H9 (cell line): Measurements from ENCODE around the gene EPSTI1. TPM values are rescaled to one million over a fixed set of nuclear protein-coding genes. Genes with fewer than 3 reads are reported as not detected.

Experiments used
- DNase-seq: peaks from one replicate; pipeline ENCODE4 v3.0.0-alpha.2; 2017
- H2AFZ ChIP-seq: one replicate; pipeline ENCODE4 v1.6.1; 2013; ENCODE audit warnings: mild to moderate bottlenecking, low read length, control low read depth, moderate library complexity
- H2AK5ac ChIP-seq: 2 replicates; pipeline ENCODE4 v1.6.1; 2013; ENCODE audit warnings: low read length, control low read depth, mixed read lengths; ENCODE audit not compliant: insufficient read length
- H2BK120ac ChIP-seq: one replicate; pipeline ENCODE4 v1.6.1; 2013; ENCODE audit warnings: low read depth, mild to moderate bottlenecking, low read length, control low read depth, inconsistent platforms; ENCODE audit not compliant: poor library complexity, severe bottlenecking
- H2BK12ac ChIP-seq: 2 replicates; pipeline ENCODE4 v1.6.1; 2013; ENCODE audit warnings: low read length, control low read depth, mixed read lengths, low read depth; ENCODE audit not compliant: insufficient read length
- H2BK15ac ChIP-seq: 2 replicates; pipeline ENCODE4 v1.6.1; 2013; ENCODE audit warnings: low read depth, low read length, control low read depth
- H2BK20ac ChIP-seq: one replicate; pipeline ENCODE4 v1.6.1; 2013; ENCODE audit warnings: low read depth, mild to moderate bottlenecking, low read length, control low read depth, inconsistent platforms; ENCODE audit not compliant: poor library complexity, severe bottlenecking
- H2BK5ac ChIP-seq: 2 replicates; pipeline ENCODE4 v1.6.1; 2013; ENCODE audit warnings: low read length, control low read depth, mixed read lengths; ENCODE audit not compliant: insufficient read length
- H3K14ac ChIP-seq: 2 replicates; pipeline ENCODE4 v1.6.1; 2013; ENCODE audit warnings: low read length, control low read depth; ENCODE audit not compliant: insufficient read depth
- H3K18ac ChIP-seq: 2 replicates; pipeline ENCODE4 v1.6.1; 2013; ENCODE audit warnings: low read depth, mild to moderate bottlenecking, mixed read lengths, low read length, control low read depth; ENCODE audit not compliant: insufficient read length
- H3K23ac ChIP-seq: 2 replicates; pipeline ENCODE4 v1.6.1; 2013; ENCODE audit warnings: low read length, control low read depth, mixed read lengths, low read depth; ENCODE audit not compliant: insufficient read length
- H3K23me2 ChIP-seq: 2 replicates; pipeline ENCODE4 v1.6.1; 2013; ENCODE audit warnings: low read depth, mild to moderate bottlenecking, mixed read lengths, low read length, control low read depth; ENCODE audit not compliant: insufficient read length, poor library complexity, severe bottlenecking
- H3K27ac ChIP-seq: 2 replicates; pipeline ENCODE4 v1.5.1; 2013; ENCODE audit warnings: low read length, control low read depth, mixed read lengths, low read depth; ENCODE audit not compliant: insufficient read length
- H3K27me3 ChIP-seq: 2 replicates; pipeline ENCODE4 v1.6.1; 2013; ENCODE audit warnings: low read length, control low read depth, inconsistent platforms; ENCODE audit not compliant: insufficient read depth
- H3K4ac ChIP-seq: 2 replicates; pipeline ENCODE4 v1.6.1; 2013; ENCODE audit warnings: low read depth, mild to moderate bottlenecking, control low read depth, inconsistent platforms, low read length, moderate library complexity
- H3K4me1 ChIP-seq: 2 replicates; pipeline ENCODE4 v1.6.1; 2013; ENCODE audit warnings: low read length, control low read depth, inconsistent platforms; ENCODE audit not compliant: insufficient read depth
- H3K4me2 ChIP-seq: 2 replicates; pipeline ENCODE4 v1.6.1; 2013; ENCODE audit warnings: low read length, control low read depth, mixed read lengths; ENCODE audit not compliant: insufficient read length, insufficient read depth
- H3K56ac ChIP-seq: 2 replicates; pipeline ENCODE4 v1.6.1; 2013; ENCODE audit warnings: low read depth, mild to moderate bottlenecking, mixed read lengths, low read length, control low read depth; ENCODE audit not compliant: insufficient read length
- H3K79me1 ChIP-seq: 2 replicates; pipeline ENCODE4 v1.6.1; 2013; ENCODE audit warnings: low read depth, mild to moderate bottlenecking, moderate library complexity, low read length, control low read depth, inconsistent platforms; ENCODE audit not compliant: insufficient read depth, poor library complexity, severe bottlenecking
- H3K79me2 ChIP-seq: 2 replicates; pipeline ENCODE4 v1.6.1; 2013; ENCODE audit warnings: low read length, control low read depth, inconsistent platforms; ENCODE audit not compliant: insufficient read depth
- H3K9ac ChIP-seq: 2 replicates; pipeline ENCODE4 v1.6.1; 2013; ENCODE audit warnings: low read length, control low read depth, mixed read lengths; ENCODE audit not compliant: insufficient read length; ENCODE audit errors: extremely low read depth
- H3K9me3 ChIP-seq: one replicate; pipeline ENCODE4 v1.6.1; 2013; ENCODE audit warnings: low read depth, low read length, inconsistent platforms; ENCODE audit not compliant: control insufficient read depth
- H3T11ph ChIP-seq: one replicate; pipeline ENCODE4 v1.6.1; 2013; ENCODE audit warnings: mild to moderate bottlenecking, low read length, control low read depth, inconsistent platforms
- H4K20me1 ChIP-seq: one replicate; pipeline ENCODE4 v1.6.1; 2013; ENCODE audit not compliant: control insufficient read depth, insufficient read length, insufficient read depth
- H4K5ac ChIP-seq: 2 replicates; pipeline ENCODE4 v1.6.1; 2013; ENCODE audit warnings: low read depth, mild to moderate bottlenecking, mixed read lengths, low read length, control low read depth; ENCODE audit not compliant: insufficient read length
- H4K8ac ChIP-seq: replicated peaks from 2 replicates; pipeline ENCODE4 v1.6.1; 2013; ENCODE audit warnings: low read length, control low read depth, mixed read lengths, low read depth; ENCODE audit not compliant: insufficient read length
- H4K91ac ChIP-seq: 2 replicates; pipeline ENCODE4 v1.6.1; 2013; ENCODE audit warnings: low read depth, mild to moderate bottlenecking, moderate library complexity, mixed read lengths, low read length, control low read depth; ENCODE audit not compliant: insufficient read length
- H3K27ac Mint-ChIP-seq, 3 experiments: 2 replicates in 2 of 3; 3 replicates in 1 of 3; pipeline ENCODE4 v1.8.0; 2020 to 2021; ENCODE audit warnings: mixed read lengths in 3 of 3, mild to moderate bottlenecking in 1 of 3, moderate library complexity in 1 of 3
- H3K27me3 Mint-ChIP-seq: 2 replicates; pipeline ENCODE4 v1.8.0; 2021; ENCODE audit warnings: low read depth, mild to moderate bottlenecking, moderate library complexity, mixed read lengths
- H3K36me3 Mint-ChIP-seq, 3 experiments: 2 replicates in 2 of 3; 3 replicates in 1 of 3; pipeline ENCODE4 v1.8.0; 2020 to 2021; ENCODE audit warnings: low read depth in 3 of 3, mixed read lengths in 3 of 3; ENCODE audit not compliant: insufficient read depth in 1 of 3
- H3K4me1 Mint-ChIP-seq, 2 experiments: 2 replicates each; pipeline ENCODE4 v1.8.0; 2020; ENCODE audit warnings: mixed read lengths in 2 of 2
- H3K4me3 Mint-ChIP-seq, 2 experiments: 2 replicates in 1 of 2; 3 replicates in 1 of 2; pipeline ENCODE4 v1.8.0; 2020 to 2021; ENCODE audit warnings: mild to moderate bottlenecking in 2 of 2, mixed read lengths in 2 of 2, moderate library complexity in 1 of 2
- H3K9me3 Mint-ChIP-seq, 2 experiments: 2 replicates in 1 of 2; 3 replicates in 1 of 2; pipeline ENCODE4 v1.8.0; 2020; ENCODE audit warnings: mild to moderate bottlenecking in 2 of 2, mixed read lengths in 2 of 2, moderate library complexity in 1 of 2
- WGBS: extraction: QIAGEN DNeasy Blood & Tissue Kit; methylation state at CpG from one replicate; pipeline ENCODE4 v1.1.7; 2013; ENCODE audit warnings: missing lambda C conversion rate, low lambda C conversion rate, mixed read lengths; ENCODE audit not compliant: insufficient read length; ENCODE audit errors: extremely low coverage; 5-methylcytosine and 5-hydroxymethylcytosine counted together
- total RNA-seq: library from RNA; stranded (reverse); gene quantifications from 2 replicates; pipeline ENCODE4 v1.2.1, GENCODE V29; 2021
- TF ChIP-seq, protein P1 (sequence below): fragments of 200-600 bp; sonication (generic); conservative IDR thresholded peaks from 3 replicates; pipeline ENCODE4 v1.8.0; 2021; ENCODE audit warnings: antibody characterized with exemption, mild to moderate bottlenecking

Gene EPSTI1
- total RNA-seq, 1 experiment from 2014 or later, result 0.70 TPM

DNA sequence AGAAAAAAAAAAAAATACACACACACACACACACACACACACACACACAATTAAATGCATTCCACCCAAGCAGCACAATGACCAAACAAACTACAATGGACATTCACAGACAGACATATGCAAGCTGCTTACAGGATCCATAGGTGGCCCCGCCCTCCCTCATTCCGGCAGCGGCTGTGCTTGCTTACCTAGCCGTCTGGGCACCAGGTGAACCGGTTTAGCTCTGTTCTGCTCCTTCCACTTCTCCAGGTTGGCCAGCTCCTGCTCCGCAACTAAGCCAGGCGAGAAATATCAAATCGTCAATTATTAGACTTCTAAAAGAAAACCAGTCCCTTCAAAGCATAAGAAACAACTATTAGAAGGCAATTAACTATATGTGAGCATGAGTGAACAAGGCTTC is 23.1 kb downstream of the EPSTI1 start:
- Mint-ChIP-seq H3K4me1 (peaks cover 30 to 39% of the 10 kb centered on the region in 2 experiments), H3K4me3 (no peak overlapping the region), H3K9me3 (no peaks in the 10 kb centered on the region), H3K27me3 (no peaks in the 10 kb centered on the region), H3K36me3 (no peaks in the 10 kb centered on the region), H3K27ac (peak overlapping the region in 1 of 3 experiments; percentile 4; a peak in 2 of 7 replicates)
- no peak overlapping the region for H3K4me2 ChIP-seq
- no peak overlapping the region for H2BK120ac ChIP-seq
- no peaks in the 10 kb centered on the region for H3K9me3 ChIP-seq
- H3K79me2 ChIP-seq, result no peaks in the 10 kb centered on the region
- no peak overlapping the region for H3K4ac ChIP-seq
- H3K18ac ChIP-seq, result no peak overlapping the region
- H4K91ac ChIP-seq, result no peak overlapping the region
- TF ChIP-seq, protein P1, sequence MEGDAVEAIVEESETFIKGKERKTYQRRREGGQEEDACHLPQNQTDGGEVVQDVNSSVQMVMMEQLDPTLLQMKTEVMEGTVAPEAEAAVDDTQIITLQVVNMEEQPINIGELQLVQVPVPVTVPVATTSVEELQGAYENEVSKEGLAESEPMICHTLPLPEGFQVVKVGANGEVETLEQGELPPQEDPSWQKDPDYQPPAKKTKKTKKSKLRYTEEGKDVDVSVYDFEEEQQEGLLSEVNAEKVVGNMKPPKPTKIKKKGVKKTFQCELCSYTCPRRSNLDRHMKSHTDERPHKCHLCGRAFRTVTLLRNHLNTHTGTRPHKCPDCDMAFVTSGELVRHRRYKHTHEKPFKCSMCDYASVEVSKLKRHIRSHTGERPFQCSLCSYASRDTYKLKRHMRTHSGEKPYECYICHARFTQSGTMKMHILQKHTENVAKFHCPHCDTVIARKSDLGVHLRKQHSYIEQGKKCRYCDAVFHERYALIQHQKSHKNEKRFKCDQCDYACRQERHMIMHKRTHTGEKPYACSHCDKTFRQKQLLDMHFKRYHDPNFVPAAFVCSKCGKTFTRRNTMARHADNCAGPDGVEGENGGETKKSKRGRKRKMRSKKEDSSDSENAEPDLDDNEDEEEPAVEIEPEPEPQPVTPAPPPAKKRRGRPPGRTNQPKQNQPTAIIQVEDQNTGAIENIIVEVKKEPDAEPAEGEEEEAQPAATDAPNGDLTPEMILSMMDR, result no peak
- H3T11ph ChIP-seq, result no peak overlapping the region
- peak; percentile 77 for DNase-seq
- H4K8ac ChIP-seq, result no peak overlapping the region
- peaks cover 2% of the 10 kb centered on the region; the same call in 1 of the 2 replicates for H3K4me1 ChIP-seq
- H2BK15ac ChIP-seq, result no peak overlapping the region
- WGBS, result no CpG with 5 or more reads among the region's 8 CpGs
- H3K27me3 ChIP-seq, result no peaks in the 10 kb centered on the region; the same call in 1 of the 2 replicates
- H2AFZ ChIP-seq, result no peak overlapping the region
- no peak overlapping the region for H3K9ac ChIP-seq
- H3K23ac ChIP-seq, result no peak overlapping the region
- H3K27ac ChIP-seq, result no peak overlapping the region
- no peak overlapping the region for H2BK5ac ChIP-seq
- H3K79me1 ChIP-seq, result no peaks in the 10 kb centered on the region
- no peak overlapping the region for H4K5ac ChIP-seq
- H3K14ac ChIP-seq, result no peak overlapping the region
- H2BK20ac ChIP-seq, result no peak overlapping the region
- no peaks in the 10 kb centered on the region for H4K20me1 ChIP-seq
- H3K23me2 ChIP-seq, result no peaks in the 10 kb centered on the region
- H2AK5ac ChIP-seq, result no peak overlapping the region
- H3K56ac ChIP-seq, result no peak overlapping the region
- no peak overlapping the region for H2BK12ac ChIP-seq
